GM23338 (cell line): ENCODE measurements around the gene HPX. TPM values are rescaled to one million over a fixed set of nuclear protein-coding genes. Genes with fewer than 3 reads are reported as not detected.

Source experiments
- ATAC-seq: fragments of 200-7000 bp; cut with Tn5 transposase; 3 replicates; pipeline ENCODE4 v1.9.1; 2020
- DNase-seq: peaks from one replicate; pipeline ENCODE4 v3.0.0-alpha.2; 2015; ENCODE audit warnings: low spot score
- H2AFZ ChIP-seq: fragments of 200-600 bp; sonication (generic); 2 replicates; pipeline ENCODE4 v1.8.0; 2016; ENCODE audit warnings: antibody characterized with exemption, mild to moderate bottlenecking, moderate library complexity
- H3F3A ChIP-seq: fragments of 200-600 bp; sonication (generic); replicated peaks from 2 replicates; pipeline ENCODE4 v1.8.0; 2017; ENCODE audit warnings: antibody characterized with exemption, mixed run types, low read depth
- H3K27ac ChIP-seq: fragments of 200-600 bp; sonication (generic); 2 replicates; pipeline ENCODE4 v1.6.1; 2016; ENCODE audit warnings: low read depth
- H3K27me3 ChIP-seq: fragments of 200-600 bp; sonication (generic); 2 replicates; pipeline ENCODE4 v1.8.0; 2016; ENCODE audit warnings: mild to moderate bottlenecking, mixed run types, moderate library complexity; ENCODE audit not compliant: insufficient read depth
- H3K36me3 ChIP-seq: fragments of 200-600 bp; sonication (generic); 2 replicates; pipeline ENCODE4 v1.8.0; 2016; ENCODE audit warnings: mild to moderate bottlenecking; ENCODE audit not compliant: insufficient read depth
- H3K4me1 ChIP-seq: fragments of 200-600 bp; sonication (generic); 2 replicates; pipeline ENCODE4 v1.8.0; 2016; ENCODE audit warnings: mild to moderate bottlenecking, moderate library complexity; ENCODE audit not compliant: insufficient read depth
- H3K4me2 ChIP-seq: fragments of 200-600 bp; sonication (generic); 2 replicates; pipeline ENCODE4 v1.7.1; 2017; ENCODE audit warnings: mixed run types
- H3K4me3 ChIP-seq: fragments of 200-600 bp; sonication (generic); 2 replicates; pipeline ENCODE4 v1.6.1; 2016; ENCODE audit warnings: mixed run types
- H3K79me2 ChIP-seq: fragments of 200-600 bp; sonication (generic); replicated peaks from 2 replicates; pipeline ENCODE4 v1.8.0; 2017; ENCODE audit warnings: mild to moderate bottlenecking; ENCODE audit not compliant: insufficient read depth
- H3K9me2 ChIP-seq: fragments of 200-600 bp; sonication (generic); 2 replicates; pipeline ENCODE4 v1.8.0; 2017; ENCODE audit not compliant: insufficient read depth
- H4K20me1 ChIP-seq: fragments of 200-600 bp; sonication (generic); replicated peaks from 2 replicates; pipeline ENCODE4 v1.8.0; 2017; ENCODE audit warnings: mild to moderate bottlenecking; ENCODE audit not compliant: insufficient read depth
- H3K27ac Mint-ChIP-seq: 2 replicates; pipeline ENCODE4 v1.8.0; 2020; ENCODE audit warnings: inconsistent platforms, mild to moderate bottlenecking, moderate library complexity, mixed read lengths
- H3K27me3 Mint-ChIP-seq: 3 replicates; pipeline ENCODE4 v1.8.0; 2022; ENCODE audit warnings: low read depth, mild to moderate bottlenecking, moderate library complexity, mixed read lengths, inconsistent platforms; ENCODE audit not compliant: insufficient read depth, poor library complexity
- H3K36me3 Mint-ChIP-seq: 3 replicates; pipeline ENCODE4 v1.8.0; 2021; ENCODE audit warnings: low read depth, mild to moderate bottlenecking, inconsistent platforms, moderate library complexity, mixed read lengths
- H3K4me1 Mint-ChIP-seq: 3 replicates; pipeline ENCODE4 v1.8.0; 2020; ENCODE audit warnings: mild to moderate bottlenecking, inconsistent platforms, mixed read lengths
- H3K4me3 Mint-ChIP-seq: 3 replicates; pipeline ENCODE4 v1.8.0; 2021; ENCODE audit warnings: moderate library complexity, mild to moderate bottlenecking, inconsistent platforms, mixed read lengths
- H3K9me3 Mint-ChIP-seq: 3 replicates; pipeline ENCODE4 v1.8.0; 2020; ENCODE audit warnings: moderate library complexity, mild to moderate bottlenecking, inconsistent platforms, mixed read lengths
- CTCF ChIP-seq, 2 experiments: fragments of 200-600 bp in 1 of 2; sonication (generic) in 1 of 2; conservative IDR thresholded peaks; 2 replicates each; pipeline versions ENCODE4 v1.5.1 to v1.6.1; 2016 to 2017; ENCODE audit warnings: antibody characterized with exemption in 2 of 2, low read depth in 2 of 2, mild to moderate bottlenecking in 2 of 2, moderate library complexity in 1 of 2
- EZH2phosphoT487 ChIP-seq: fragments of 200-600 bp; sonication (generic); IDR thresholded peaks from one replicate; pipeline ENCODE4 v1.8.1; 2018; ENCODE audit warnings: antibody characterized with exemption; ENCODE audit not compliant: unreplicated experiment
- JUNB ChIP-seq: IDR thresholded peaks from one replicate; pipeline ENCODE4 v1.6.1; 2016; ENCODE audit warnings: antibody characterized with exemption; ENCODE audit not compliant: unreplicated experiment
- NANOG ChIP-seq: IDR thresholded peaks from 2 replicates; pipeline ENCODE4 v1.6.1; 2016; ENCODE audit warnings: antibody characterized with exemption, borderline replicate concordance
- POLR2AphosphoS5 ChIP-seq: IDR thresholded peaks from 2 replicates; pipeline ENCODE4 v1.6.1; 2016; ENCODE audit warnings: antibody characterized with exemption, low read depth
- REST ChIP-seq: IDR thresholded peaks from one replicate; pipeline ENCODE4 v1.6.1; 2018; ENCODE audit warnings: antibody characterized with exemption; ENCODE audit not compliant: unreplicated experiment
- STAT1 ChIP-seq: IDR thresholded peaks from one replicate; pipeline ENCODE4 v1.6.1; 2016; ENCODE audit warnings: antibody characterized with exemption; ENCODE audit not compliant: unreplicated experiment
- ZNF331 ChIP-seq: fragments of 250-450 bp; sonication (Bioruptor Pico); IDR thresholded peaks from 2 replicates; pipeline ENCODE4 v1.5.0; 2020; ENCODE audit warnings: low read depth, mild to moderate bottlenecking, moderate library complexity
- polyA plus RNA-seq: library from polyadenylated mRNA; unstranded; fragments of >200 nt; fragmentation: Nextera tagmentation; extraction: Ambion mirVana; gene quantifications from 2 replicates; pipeline ENCODE4 v1.2.1, GENCODE V29; 2016
- total RNA-seq: library from RNA; depleted of rRNA; stranded (reverse); fragments of >200 nt; shearing (Covaris generic); gene quantifications from 2 replicates; pipeline ENCODE4 v1.2.3, GENCODE V29; 2014

The HPX gene
- total and polyA plus RNA-seq, 2 experiments from 2014 or later, result 0.47 to 0.63 TPM

GRCh38 chr11:6400431-6401345, 40.1 kb downstream of the HPX start (continued):
- TF ChIP-seq REST (no peak), JUNB (no peak), POLR2AphosphoS5 (no peak)

GRCh38 chr11:6397636-6398035, 43.2 kb downstream of the HPX start:
- no peaks in the 10 kb centered on the region for H3F3A ChIP-seq
- H3K4me1 ChIP-seq, result no peaks in the 10 kb centered on the region
- H3K4me3 ChIP-seq, result no peak overlapping the region
- no peaks in the 10 kb centered on the region for H4K20me1 ChIP-seq
- H3K36me3 ChIP-seq, result no peaks in the 10 kb centered on the region
- no peaks in the 10 kb centered on the region for H3K9me2 ChIP-seq
- no peaks in the 10 kb centered on the region for H3K79me2 ChIP-seq
- ATAC-seq (no peak), DNase-seq (no peak)
- no peak overlapping the region for H3K4me3 Mint-ChIP-seq
- H3K36me3 Mint-ChIP-seq, result no peaks in the 10 kb centered on the region
- H3K27ac Mint-ChIP-seq, result no peak overlapping the region
- H3K27ac ChIP-seq, result no peak overlapping the region
- no peak overlapping the region for H2AFZ ChIP-seq
- no peaks in the 10 kb centered on the region for H3K4me1 Mint-ChIP-seq
- H3K27me3 Mint-ChIP-seq, result peaks cover 7% of the 10 kb centered on the region
- H3K9me3 Mint-ChIP-seq, result no peaks in the 10 kb centered on the region
- no peak overlapping the region for H3K4me2 ChIP-seq
- H3K27me3 ChIP-seq, result no peaks in the 10 kb centered on the region
- TF ChIP-seq JUNB (no peak), CTCF (conservative IDR thresholded peaks at IDR 0.05; ENCODE audit: low read depth in 2 of 2) (no peak), POLR2AphosphoS5 (no peak), REST (no peak), EZH2phosphoT487 (no peak), ZNF331 (no peak), STAT1 (no peak), NANOG (no peak)
